GM12874 (cell line): ENCODE results near the gene ARHGEF19.

Experiments used
- CTCF ChIP-seq: IDR thresholded peaks from 2 replicates; pipeline ENCODE4 v1.5.1; 2011; ENCODE audit warnings: low read depth, mild to moderate bottlenecking, control low read depth, low read length, moderate library complexity; ENCODE audit not compliant: insufficient read depth

Gene ARHGEF19

DNA sequence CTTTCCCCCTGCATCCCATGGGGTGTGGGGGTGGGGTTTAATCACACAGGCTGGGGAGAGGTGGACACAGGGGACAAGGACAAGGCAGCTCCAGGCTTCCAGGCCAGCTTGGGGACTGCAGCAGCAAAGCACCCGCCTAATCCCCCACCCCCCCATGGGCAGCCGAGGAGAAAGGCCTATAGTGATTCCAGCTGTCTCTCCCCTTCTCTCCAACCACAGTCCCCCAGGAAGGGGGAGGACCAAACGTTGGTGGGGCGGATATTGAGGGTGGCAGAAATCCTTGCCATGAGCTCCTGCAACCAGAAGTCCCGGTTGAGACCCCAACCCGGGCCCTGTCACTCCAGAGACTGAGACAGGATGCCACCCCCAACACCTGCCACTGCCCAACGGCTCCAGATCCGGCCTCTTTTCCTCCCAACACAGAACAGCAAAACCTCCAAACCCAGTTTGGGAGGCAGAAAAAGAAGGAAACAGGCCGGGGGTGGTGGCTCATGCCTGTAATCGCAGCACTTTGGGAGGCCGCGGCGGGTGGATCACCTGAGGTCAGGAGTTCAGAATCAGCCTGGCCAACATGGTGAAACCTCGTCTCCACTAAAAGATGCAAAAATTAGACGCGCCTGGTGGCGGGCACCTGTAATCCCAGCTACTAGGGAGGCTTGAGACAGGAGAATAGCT lies 58.3 kb downstream of the ARHGEF19 start:
- no peak for TF ChIP-seq CTCF

DNA sequence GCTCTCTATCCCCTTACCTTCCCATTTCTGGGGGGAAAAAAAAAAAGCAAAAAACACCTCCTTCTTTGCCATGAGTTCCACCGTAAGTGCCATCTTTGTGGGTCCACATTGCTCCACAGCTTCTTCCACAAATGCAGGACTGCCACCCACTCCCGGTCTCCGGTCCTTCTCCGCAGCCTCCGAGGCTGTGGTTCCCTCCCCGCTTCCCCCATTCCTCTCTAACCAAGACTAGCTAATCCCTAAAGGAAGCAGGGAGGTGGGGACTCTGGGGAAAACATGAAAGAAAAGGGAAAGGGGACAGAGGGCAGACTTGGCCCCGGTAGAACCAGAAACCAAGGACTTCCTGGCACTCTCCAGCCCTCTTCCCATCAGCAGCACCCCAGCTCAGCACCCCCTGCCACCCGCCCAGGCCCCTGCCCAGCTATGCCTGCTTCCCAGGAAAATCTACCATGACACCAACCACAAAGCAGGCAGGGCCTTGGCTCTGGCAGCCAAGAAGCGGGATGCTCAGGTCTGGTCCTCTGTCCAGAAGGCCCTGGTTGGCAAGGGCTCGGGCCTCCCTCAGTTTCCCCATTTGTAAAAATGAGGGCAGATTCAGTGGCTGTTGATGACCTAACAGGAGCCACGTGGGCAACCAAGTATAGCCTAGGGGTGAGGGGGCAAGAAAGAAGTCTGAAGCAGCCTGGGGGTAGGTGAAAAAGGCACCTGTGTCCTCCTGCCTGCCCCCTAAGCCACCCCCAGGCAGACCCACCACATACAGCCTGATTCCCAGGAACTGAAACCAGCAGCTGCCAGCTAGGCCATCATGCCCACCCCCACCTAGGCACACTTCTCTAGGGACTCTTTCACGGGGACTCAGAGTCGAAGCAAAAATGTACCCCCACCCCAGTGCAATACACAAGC lies 59.1 kb downstream of the ARHGEF19 start:
- TF ChIP-seq CTCF: no peak

- no peak for TF ChIP-seq CTCF
Observed at GRCh38 chr1:16152481-16153087, 59.9 kb downstream of the ARHGEF19 start.

GRCh38 chr1:16151995-16152384 lies 60.5 kb downstream of the ARHGEF19 start:
- TF ChIP-seq CTCF: no peak

DNA sequence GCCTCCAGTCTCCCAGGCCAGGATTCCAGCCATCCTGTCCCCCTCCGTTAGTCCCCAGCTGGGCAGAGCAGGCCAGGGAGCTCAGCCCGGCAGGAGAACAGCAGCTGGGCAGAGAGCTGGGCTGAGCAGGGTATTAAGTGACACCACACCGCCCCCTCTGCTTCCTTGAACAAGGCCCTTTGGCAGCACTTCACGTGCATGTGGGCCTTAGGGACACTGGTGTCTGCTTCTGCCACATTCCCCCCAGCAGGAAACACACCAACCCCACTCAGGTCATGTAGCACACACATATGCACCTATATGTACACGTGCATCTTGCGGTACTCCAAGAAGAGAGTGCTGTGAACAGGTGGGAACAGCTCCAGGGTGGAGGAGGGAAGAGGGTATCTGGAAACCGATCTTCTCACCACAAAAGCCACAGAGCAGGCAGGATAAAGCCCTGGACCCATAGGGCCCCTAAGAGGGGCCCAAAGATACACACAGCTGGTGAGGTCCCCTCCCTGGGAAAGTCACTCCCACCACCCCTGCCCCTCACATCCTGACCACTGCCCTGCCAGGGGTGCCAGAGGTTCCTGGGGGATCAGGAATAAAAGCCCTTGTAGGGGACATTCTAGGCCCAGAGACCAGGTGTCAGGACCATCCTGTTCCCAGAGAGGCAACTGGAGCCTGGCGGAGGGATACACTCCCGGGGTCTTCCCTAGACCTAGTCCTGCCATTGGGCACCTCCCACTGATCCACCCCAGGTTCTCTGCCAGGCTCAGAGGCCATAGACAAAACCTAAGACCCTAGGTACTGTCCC lies 61.1 kb downstream of the ARHGEF19 start:
- TF ChIP-seq CTCF: no peak

DNA sequence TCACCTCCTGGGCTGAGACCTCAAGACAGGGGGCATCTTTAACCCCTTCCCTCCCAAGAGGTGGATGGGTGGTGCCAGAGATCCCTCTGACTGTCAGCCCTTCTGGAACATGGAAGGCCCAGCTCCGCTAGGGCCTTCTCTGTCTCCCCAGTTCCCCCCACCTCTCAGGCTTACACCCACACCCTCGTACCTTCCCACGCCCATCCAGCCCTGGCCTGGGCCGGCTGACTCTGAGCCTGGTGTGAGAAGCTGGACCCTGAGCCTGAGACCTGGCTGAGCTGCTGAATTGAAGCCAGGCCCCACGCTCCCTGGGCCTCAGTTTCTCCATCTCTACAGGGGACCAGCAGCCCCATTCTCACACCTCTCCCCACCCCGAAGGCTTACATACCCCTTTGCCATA lies 61.9 kb downstream of the ARHGEF19 start:
- TF ChIP-seq CTCF: no peak
